Gastrocnemius medialis (tissue), 4 donors: Measurements from ENCODE around the gene MSANTD1. TPM values are rescaled to one million over a fixed set of nuclear protein-coding genes. Genes with fewer than 3 reads are reported as not detected.

Experiments used
- ATAC-seq, 2 donors: fragments of 150-250 bp; one replicate each; pipeline ENCODE4 v1.9.1; 2016
- DNase-seq, 2 donors: peaks; one replicate each; pipeline ENCODE4 v3.0.0-alpha.2; 2019
- H3K27ac ChIP-seq, 4 donors: fragments of 200-600 bp; sonication (generic); 1 replicate in 1 of 4; 2 replicates in 3 of 4; pipeline ENCODE4 v1.5.1; 2016 to 2018; ENCODE audit warnings: mild to moderate bottlenecking in 2 of 4, moderate library complexity in 1 of 4
- H3K27me3 ChIP-seq, 3 donors: fragments of 200-600 bp; sonication (generic) in 2 of 3; 1 replicate in 1 of 3; 2 replicates in 2 of 3; pipeline versions ENCODE4 v1.5.1 to v1.6.0; 2016 to 2019; ENCODE audit warnings: mild to moderate bottlenecking in 1 of 3, moderate library complexity in 1 of 3
- H3K36me3 ChIP-seq, 2 donors: fragments of 200-600 bp; sonication (generic) in 1 of 2; one replicate each; pipeline ENCODE4 v1.5.1; 2017 to 2018
- H3K4me1 ChIP-seq, 2 donors: fragments of 200-600 bp; sonication (generic) in 1 of 2; one replicate each; pipeline ENCODE4 v1.5.1; 2016 to 2017; ENCODE audit warnings: mild to moderate bottlenecking in 2 of 2
- H3K4me3 ChIP-seq, 4 donors: fragments of 200-600 bp; sonication (generic) in 3 of 4; 1 replicate in 1 of 4; 2 replicates in 3 of 4; pipeline ENCODE4 v1.5.1; 2016 to 2019; ENCODE audit warnings: mild to moderate bottlenecking in 2 of 4
- H3K9me3 ChIP-seq, 3 donors: fragments of 200-600 bp; sonication (generic) in 2 of 3; 1 replicate in 1 of 3; 2 replicates in 2 of 3; pipeline ENCODE4 v1.5.1; 2016 to 2019
- POLR2A ChIP-seq, 2 donors: fragments of 450-650 bp; IDR thresholded peaks; one replicate each; pipeline ENCODE4 v1.6.1; 2017; ENCODE audit warnings: antibody characterized with exemption in 2 of 2, mild to moderate bottlenecking in 2 of 2, moderate library complexity in 2 of 2
- in situ Hi-C, 4 donors: fragments of 200-750 bp; cut with MboI; loops; one replicate each; pipeline versions ENCODE4 v1.15.0 to v1.8.0; 2017; ENCODE audit warnings: low sequenced_read_pairs in 4 of 4
- intact Hi-C: fragments of 100-400 bp; cut with DNase I; formaldehyde crosslinking; loops from one replicate; pipeline ENCODE4 v1.15.1; 2023; ENCODE audit warnings: low total_unique reads
- total RNA-seq, 4 donors: library from RNA; depleted of rRNA; stranded (reverse); fragments of >200 nt; gene quantifications; one replicate each; pipeline versions ENCODE4 v1.1.0 to v1.2.3, GENCODE V29; 2016
- TF ChIP-seq, protein P1 (sequence below), 5 experiments: fragments of 450-650 bp in 3 of 5; fragments of 200-600 bp in 2 of 5; sonication (generic) in 2 of 5; IDR thresholded peaks in 4 of 5; conservative IDR thresholded peaks in 1 of 5; 1 replicate in 4 of 5; 2 replicates in 1 of 5; pipeline ENCODE4 v1.5.1; 2016 to 2019; ENCODE audit warnings: antibody characterized with exemption in 5 of 5, mild to moderate bottlenecking in 3 of 5, moderate library complexity in 3 of 5

MSANTD1 gene
- total RNA-seq, 4 donors from 2014 or later = 0.36 to 1.5 (median 0.48) TPM

DNA sequence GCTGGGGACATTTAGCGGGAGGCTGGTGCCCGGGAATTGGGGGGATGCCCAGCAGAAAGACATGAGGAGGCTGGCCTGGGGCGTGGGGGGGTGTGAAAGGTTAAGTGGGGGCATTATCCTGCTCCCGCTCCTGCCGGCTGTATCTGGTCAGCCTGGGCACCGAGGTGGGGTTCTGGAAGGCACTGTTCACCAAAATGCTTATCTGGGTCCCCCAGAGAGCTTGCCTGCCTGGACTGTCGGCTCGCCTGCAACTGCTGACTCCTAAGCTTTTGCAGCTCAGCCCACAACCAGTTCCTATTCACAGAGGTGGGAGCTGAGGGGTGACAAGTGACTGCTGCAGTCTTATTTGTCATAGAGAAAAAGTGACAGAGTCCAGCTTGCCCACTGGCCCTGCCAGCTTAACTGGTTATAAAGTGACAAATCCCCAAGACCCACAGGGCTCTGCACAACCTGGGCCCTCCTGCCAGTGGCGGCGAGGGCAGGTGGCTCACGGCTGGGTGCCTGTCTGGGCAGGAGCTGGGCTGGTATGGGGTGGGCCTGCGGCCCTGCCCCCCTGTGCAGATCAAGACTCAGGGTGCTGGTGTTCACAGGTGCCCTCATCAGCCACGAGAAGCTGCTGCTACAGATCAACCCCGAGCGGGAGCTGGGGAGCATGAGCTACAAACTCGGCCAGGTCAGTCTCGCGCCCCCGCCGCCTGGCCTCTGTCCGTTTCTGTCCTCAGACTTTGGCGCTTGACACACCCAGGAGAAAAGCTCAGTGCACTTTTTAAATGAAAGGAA is 23.7 kb upstream of the MSANTD1 start:
- H3K27me3 ChIP-seq = no peaks in the 10 kb centered on the region
- DNase-seq = no peak
- in situ Hi-C loops (no loop called here), intact Hi-C loops (no loop called here)
- TF ChIP-seq, protein P1, sequence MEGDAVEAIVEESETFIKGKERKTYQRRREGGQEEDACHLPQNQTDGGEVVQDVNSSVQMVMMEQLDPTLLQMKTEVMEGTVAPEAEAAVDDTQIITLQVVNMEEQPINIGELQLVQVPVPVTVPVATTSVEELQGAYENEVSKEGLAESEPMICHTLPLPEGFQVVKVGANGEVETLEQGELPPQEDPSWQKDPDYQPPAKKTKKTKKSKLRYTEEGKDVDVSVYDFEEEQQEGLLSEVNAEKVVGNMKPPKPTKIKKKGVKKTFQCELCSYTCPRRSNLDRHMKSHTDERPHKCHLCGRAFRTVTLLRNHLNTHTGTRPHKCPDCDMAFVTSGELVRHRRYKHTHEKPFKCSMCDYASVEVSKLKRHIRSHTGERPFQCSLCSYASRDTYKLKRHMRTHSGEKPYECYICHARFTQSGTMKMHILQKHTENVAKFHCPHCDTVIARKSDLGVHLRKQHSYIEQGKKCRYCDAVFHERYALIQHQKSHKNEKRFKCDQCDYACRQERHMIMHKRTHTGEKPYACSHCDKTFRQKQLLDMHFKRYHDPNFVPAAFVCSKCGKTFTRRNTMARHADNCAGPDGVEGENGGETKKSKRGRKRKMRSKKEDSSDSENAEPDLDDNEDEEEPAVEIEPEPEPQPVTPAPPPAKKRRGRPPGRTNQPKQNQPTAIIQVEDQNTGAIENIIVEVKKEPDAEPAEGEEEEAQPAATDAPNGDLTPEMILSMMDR (IDR thresholded peaks at IDR 0.05 in 4 of 5, conservative IDR thresholded peaks at IDR 0.05 in 1 of 5) = no peak
- TF ChIP-seq POLR2A (IDR thresholded peaks at IDR 0.05) = no peak
- H3K36me3 ChIP-seq = peaks cover 0 to 55% of the 10 kb centered on the region in 2 donors
- ATAC-seq = no peak
- no peaks in the 10 kb centered on the region for H3K9me3 ChIP-seq
- no peak overlapping the region for H3K4me3 ChIP-seq
- H3K4me1 ChIP-seq = peaks cover 16 to 17% of the 10 kb centered on the region in 2 donors
- peak overlapping the region in 1 of 4 donors; percentile 2 for H3K27ac ChIP-seq

DNA sequence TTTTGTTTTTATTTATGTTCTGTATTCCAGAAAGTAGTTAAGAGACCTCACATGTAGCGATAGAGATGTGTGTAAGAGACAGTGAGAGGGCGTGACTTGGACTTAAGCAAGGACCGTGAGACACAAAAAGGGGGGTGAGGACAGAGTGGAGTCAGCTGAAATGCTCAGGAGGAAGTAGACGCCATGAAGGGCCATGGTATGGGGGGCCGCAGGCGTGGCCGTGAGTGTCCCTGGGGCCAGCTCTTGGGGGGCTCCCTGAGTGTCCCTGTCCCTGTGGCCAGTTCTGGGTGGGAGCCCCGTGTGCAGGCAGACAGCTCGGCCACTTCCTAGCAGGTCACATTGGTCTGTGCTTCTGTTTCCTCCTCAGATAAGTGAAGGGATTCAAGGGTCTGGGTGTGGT is 23.0 kb upstream of the MSANTD1 start:
- no peaks in the 10 kb centered on the region for H3K9me3 ChIP-seq
- H3K4me3 ChIP-seq = no peak overlapping the region
- peak overlapping the region in 1 of 4 donors; percentile 2 for H3K27ac ChIP-seq
- in situ Hi-C loops (no loop called here), intact Hi-C loops (no loop called here)
- H3K36me3 ChIP-seq = peaks cover 0 to 62% of the 10 kb centered on the region in 2 donors
- no peak for ATAC-seq
- H3K4me1 ChIP-seq = peaks cover 10% of the 10 kb centered on the region in 2 donors
- no peak for DNase-seq
- TF ChIP-seq, protein P1 (IDR thresholded peaks at IDR 0.05 in 4 of 5, conservative IDR thresholded peaks at IDR 0.05 in 1 of 5) = no peak
- TF ChIP-seq POLR2A (IDR thresholded peaks at IDR 0.05) = no peak
- no peaks in the 10 kb centered on the region for H3K27me3 ChIP-seq

DNA sequence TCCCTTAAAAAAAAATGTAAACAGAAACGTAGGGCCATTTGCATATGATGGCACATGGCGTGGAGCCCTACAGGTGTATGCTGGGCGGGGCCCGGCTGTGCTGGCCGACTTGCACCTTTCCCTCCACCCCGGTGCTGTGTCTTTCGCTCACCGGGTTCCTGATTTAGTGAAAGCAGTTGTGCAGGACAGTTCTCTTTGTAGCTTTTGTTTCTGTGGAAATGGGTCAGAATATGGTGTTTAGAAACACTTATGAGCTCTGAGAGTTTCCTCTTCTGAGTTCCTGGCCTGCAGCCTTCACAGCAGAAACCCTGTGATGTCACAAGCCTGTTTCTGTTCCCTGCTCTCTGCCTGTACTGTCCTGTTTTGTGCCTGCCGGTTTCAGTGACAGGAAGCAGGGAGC is 22.5 kb upstream of the MSANTD1 start:
- Histone ChIP-seq H3K27me3 (no peaks in the 10 kb centered on the region), H3K4me1 (peaks cover 4 to 5% of the 10 kb centered on the region in 2 donors), H3K36me3 (peaks cover 0 to 67% of the 10 kb centered on the region in 2 donors), H3K27ac (no peak overlapping the region), H3K4me3 (no peak overlapping the region), H3K9me3 (no peaks in the 10 kb centered on the region)
- DNase-seq (no peak), ATAC-seq (no peak)
- in situ Hi-C loops (no loop called here), intact Hi-C loops (no loop called here)
- TF ChIP-seq, protein P1 (IDR thresholded peaks at IDR 0.05 in 4 of 5, conservative IDR thresholded peaks at IDR 0.05 in 1 of 5) = no peak
- no peak for TF ChIP-seq POLR2A (IDR thresholded peaks at IDR 0.05)

DNA sequence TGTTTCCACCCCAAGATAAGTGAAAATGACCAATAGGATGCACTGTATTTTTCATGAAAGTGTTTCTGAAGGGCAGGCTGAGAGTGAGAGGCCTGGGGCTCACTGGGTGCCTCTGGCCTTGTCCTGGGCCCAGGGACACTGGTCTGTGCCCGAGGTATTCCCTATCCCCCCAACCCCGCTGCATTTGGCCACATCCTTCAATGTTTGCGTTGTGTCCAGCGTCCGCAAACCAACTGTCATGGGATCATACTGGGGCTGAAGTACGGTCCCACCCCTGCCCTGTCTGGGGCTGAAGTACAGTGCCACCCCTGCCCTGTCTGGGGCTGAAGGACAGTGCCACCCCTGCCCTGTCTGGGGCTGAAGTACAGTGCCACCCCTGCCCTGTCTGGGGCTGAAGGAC is 22.0 kb upstream of the MSANTD1 start:
- Histone ChIP-seq H3K9me3 (no peaks in the 10 kb centered on the region), H3K36me3 (peaks cover 0 to 72% of the 10 kb centered on the region in 2 donors), H3K4me3 (no peak overlapping the region), H3K27me3 (no peaks in the 10 kb centered on the region), H3K4me1 (peaks cover 0 to under 1% of the 10 kb centered on the region in 2 donors), H3K27ac (no peak overlapping the region)
- intact Hi-C loops (no loop called here), in situ Hi-C loops (no loop called here)
- ATAC-seq (no peak), DNase-seq (no peak)
- no peak for TF ChIP-seq POLR2A (IDR thresholded peaks at IDR 0.05)
- TF ChIP-seq, protein P1 (IDR thresholded peaks at IDR 0.05 in 4 of 5, conservative IDR thresholded peaks at IDR 0.05 in 1 of 5) = no peak
